Measurements from ENCODE around the gene YARS1. TPM values are rescaled to one million over a fixed set of nuclear protein-coding genes. Genes with fewer than 3 reads are reported as not detected.
A peak's percentile ranks its signal among the peaks of the same experiment; 100 is the strongest.

Gene YARS1
- polyA plus RNA-seq, 3 donors = 38.1 to 42.7 (median 39.8) TPM

GRCh38 chr1:32741413-32742198 is 75.6 kb downstream of the YARS1 start:
- H4K20me1 ChIP-seq (ENCODE audit: insufficient read depth, low read length) = no peaks in the 10 kb centered on the region
- peaks cover 0 to 7% of the 10 kb centered on the region in 2 donors for H3K27me3 ChIP-seq (ENCODE audit: control insufficient read depth in 2 of 2, insufficient read depth in 2 of 2, low read length in 2 of 2)
- H3K9ac ChIP-seq (ENCODE audit: insufficient read depth, low read length, poor library complexity, severe bottlenecking) = peak overlapping the region; percentile 64
- WGBS (ENCODE audit: insufficient coverage) = under 1% methylated on average over 99 of the region's 103 CpGs
- peaks cover 2 to 19% (median 18%) of the 10 kb centered on the region in 3 donors for H3K27me3 Mint-ChIP-seq (ENCODE audit: low read depth in 3 of 3)
- H3K36me3 ChIP-seq (replicated peaks in 1 of 2; ENCODE audit: control insufficient read depth in 1 of 2, insufficient read depth in 2 of 2, low read length in 2 of 2) = no peaks in the 10 kb centered on the region
- TF ChIP-seq, protein P1, sequence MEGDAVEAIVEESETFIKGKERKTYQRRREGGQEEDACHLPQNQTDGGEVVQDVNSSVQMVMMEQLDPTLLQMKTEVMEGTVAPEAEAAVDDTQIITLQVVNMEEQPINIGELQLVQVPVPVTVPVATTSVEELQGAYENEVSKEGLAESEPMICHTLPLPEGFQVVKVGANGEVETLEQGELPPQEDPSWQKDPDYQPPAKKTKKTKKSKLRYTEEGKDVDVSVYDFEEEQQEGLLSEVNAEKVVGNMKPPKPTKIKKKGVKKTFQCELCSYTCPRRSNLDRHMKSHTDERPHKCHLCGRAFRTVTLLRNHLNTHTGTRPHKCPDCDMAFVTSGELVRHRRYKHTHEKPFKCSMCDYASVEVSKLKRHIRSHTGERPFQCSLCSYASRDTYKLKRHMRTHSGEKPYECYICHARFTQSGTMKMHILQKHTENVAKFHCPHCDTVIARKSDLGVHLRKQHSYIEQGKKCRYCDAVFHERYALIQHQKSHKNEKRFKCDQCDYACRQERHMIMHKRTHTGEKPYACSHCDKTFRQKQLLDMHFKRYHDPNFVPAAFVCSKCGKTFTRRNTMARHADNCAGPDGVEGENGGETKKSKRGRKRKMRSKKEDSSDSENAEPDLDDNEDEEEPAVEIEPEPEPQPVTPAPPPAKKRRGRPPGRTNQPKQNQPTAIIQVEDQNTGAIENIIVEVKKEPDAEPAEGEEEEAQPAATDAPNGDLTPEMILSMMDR (IDR thresholded peaks at IDR 0.05) = no peak
- H3K4me1 ChIP-seq (ENCODE audit: control insufficient read depth in 1 of 2, insufficient read depth in 2 of 2, low read length in 2 of 2) = peaks cover 19 to 24% of the 10 kb centered on the region in 2 donors
- no peak overlapping the region for H3K27ac Mint-ChIP-seq
- peaks cover 16% of the 10 kb centered on the region for H3K4me1 Mint-ChIP-seq
- H3K9me3 Mint-ChIP-seq = peaks cover 0 to 3% (median 0%) of the 10 kb centered on the region in 7 donors
- peaks cover 0 to 4% of the 10 kb centered on the region in 2 donors for H3K36me3 Mint-ChIP-seq
- no peaks in the 10 kb centered on the region for H3K9me3 ChIP-seq (replicated peaks in 1 of 2; ENCODE audit: control insufficient read depth in 1 of 2, insufficient read depth in 1 of 2, low read length in 2 of 2)
- DNase-seq = no peak
- intact Hi-C loops (cut with micrococcal nuclease) = no loop called here
- peak overlapping the region; percentile 86 for H2AFZ ChIP-seq (ENCODE audit: insufficient read depth, low read depth, low read length, poor library complexity, severe bottlenecking)
- H3K4me3 Mint-ChIP-seq = peak overlapping the region; percentile 85 to 89
- H3K4me2 ChIP-seq (replicated peaks; ENCODE audit: extremely low read depth, low read length, poor library complexity, severe bottlenecking) = peak overlapping the region; percentile 91
- no peak overlapping the region for H3K27ac ChIP-seq (ENCODE audit: low read depth in 1 of 2, low read length in 2 of 2)
- H3K79me2 ChIP-seq (ENCODE audit: insufficient read depth, low read length) = no peaks in the 10 kb centered on the region
- H3K4me3 ChIP-seq (replicated peaks in 1 of 3; ENCODE audit: low read depth in 2 of 3, low read length in 3 of 3) = peak overlapping the region; percentile 55 to 80 (median 59)

DNA sequence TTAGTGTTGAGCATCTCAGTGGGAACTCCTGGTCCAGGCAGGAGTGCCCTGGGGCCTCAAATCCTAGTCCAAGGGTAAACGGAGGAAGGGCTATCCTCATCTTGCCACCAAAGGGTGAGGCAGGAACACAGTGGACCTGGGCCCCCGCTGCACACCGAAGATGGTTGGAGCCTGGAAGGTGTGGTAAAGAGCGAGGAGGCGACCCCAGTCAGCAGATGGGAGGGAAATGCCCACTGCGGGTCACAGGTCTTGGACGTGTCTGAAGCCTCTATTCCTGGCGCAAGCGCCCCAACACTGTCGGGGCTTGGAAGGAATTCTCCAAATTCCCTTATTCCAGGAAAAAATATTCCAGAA is 76.1 kb downstream of the YARS1 start:
- no peak overlapping the region for H3K27ac Mint-ChIP-seq

More for the DNA sequence above, 76.1 kb downstream of the YARS1 start:
- no peaks in the 10 kb centered on the region for H4K20me1 ChIP-seq (ENCODE audit: insufficient read depth, low read length)
- H3K4me1 ChIP-seq (ENCODE audit: control insufficient read depth in 1 of 2, insufficient read depth in 2 of 2, low read length in 2 of 2) = peaks cover 19 to 24% of the 10 kb centered on the region in 2 donors
- Mint-ChIP-seq H3K4me1 (peaks cover 16% of the 10 kb centered on the region), H3K36me3 (peaks cover 0 to 4% of the 10 kb centered on the region in 2 donors), H3K27me3 (ENCODE audit: low read depth in 3 of 3) (peaks cover 2 to 19% (median 18%) of the 10 kb centered on the region in 3 donors), H3K9me3 (peaks cover 0 to 3% (median 0%) of the 10 kb centered on the region in 7 donors), H3K4me3 (peak overlapping the region; percentile 81 to 85)
- no peak for DNase-seq
- no peak overlapping the region for H3K27ac ChIP-seq (ENCODE audit: low read depth in 1 of 2, low read length in 2 of 2)
- 30% methylated on average over 9 of the region's 10 CpGs for WGBS (ENCODE audit: insufficient coverage)
- H3K36me3 ChIP-seq (replicated peaks in 1 of 2; ENCODE audit: control insufficient read depth in 1 of 2, insufficient read depth in 2 of 2, low read length in 2 of 2) = no peaks in the 10 kb centered on the region
- H3K9ac ChIP-seq (ENCODE audit: insufficient read depth, low read length, poor library complexity, severe bottlenecking) = peak overlapping the region; percentile 40
- no peaks in the 10 kb centered on the region for H3K79me2 ChIP-seq (ENCODE audit: insufficient read depth, low read length)
- peak overlapping the region; percentile 87 for H3K4me2 ChIP-seq (replicated peaks; ENCODE audit: extremely low read depth, low read length, poor library complexity, severe bottlenecking)
- intact Hi-C loops (cut with micrococcal nuclease) = no loop called here
- H3K27me3 ChIP-seq (ENCODE audit: control insufficient read depth in 2 of 2, insufficient read depth in 2 of 2, low read length in 2 of 2) = peaks cover 0 to 7% of the 10 kb centered on the region in 2 donors
- H3K4me3 ChIP-seq (replicated peaks in 1 of 3; ENCODE audit: low read depth in 2 of 3, low read length in 3 of 3) = peak overlapping the region; percentile 30 to 80 (median 50)
- H3K9me3 ChIP-seq (replicated peaks in 1 of 2; ENCODE audit: control insufficient read depth in 1 of 2, insufficient read depth in 1 of 2, low read length in 2 of 2) = no peaks in the 10 kb centered on the region
- TF ChIP-seq, protein P1 (IDR thresholded peaks at IDR 0.05) = no peak
- H2AFZ ChIP-seq (ENCODE audit: insufficient read depth, low read depth, low read length, poor library complexity, severe bottlenecking) = peak overlapping the region; percentile 73

All from CD14-positive monocyte (primary cell).